ENCODE data around the gene FASTKD2.

FASTKD2 gene

DNA sequence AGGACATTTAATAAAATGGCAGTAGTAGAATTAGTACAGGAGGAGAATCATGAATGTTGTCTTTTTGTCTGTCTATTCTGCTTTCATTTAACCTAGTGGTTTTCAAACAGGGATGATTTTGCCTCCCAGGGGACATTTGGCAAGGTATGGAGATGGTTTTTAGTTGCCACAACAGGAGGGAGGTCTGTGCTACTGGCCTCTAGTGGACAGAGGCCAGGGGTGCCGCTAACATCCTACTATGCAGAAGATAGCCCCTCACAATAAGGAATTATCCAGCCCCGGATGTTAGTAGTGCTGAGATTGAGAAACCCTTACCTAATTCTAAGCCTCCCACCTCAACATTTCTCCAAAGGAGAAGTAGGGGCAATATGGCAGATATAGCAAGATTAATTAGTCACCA lies 18.3 kb downstream of the FASTKD2 start:
- H3K4me1 ChIP-seq (ENCODE audit: control insufficient read depth, insufficient read depth, low read length): no peaks in the 10 kb centered on the region
- TF ChIP-seq, protein P1, sequence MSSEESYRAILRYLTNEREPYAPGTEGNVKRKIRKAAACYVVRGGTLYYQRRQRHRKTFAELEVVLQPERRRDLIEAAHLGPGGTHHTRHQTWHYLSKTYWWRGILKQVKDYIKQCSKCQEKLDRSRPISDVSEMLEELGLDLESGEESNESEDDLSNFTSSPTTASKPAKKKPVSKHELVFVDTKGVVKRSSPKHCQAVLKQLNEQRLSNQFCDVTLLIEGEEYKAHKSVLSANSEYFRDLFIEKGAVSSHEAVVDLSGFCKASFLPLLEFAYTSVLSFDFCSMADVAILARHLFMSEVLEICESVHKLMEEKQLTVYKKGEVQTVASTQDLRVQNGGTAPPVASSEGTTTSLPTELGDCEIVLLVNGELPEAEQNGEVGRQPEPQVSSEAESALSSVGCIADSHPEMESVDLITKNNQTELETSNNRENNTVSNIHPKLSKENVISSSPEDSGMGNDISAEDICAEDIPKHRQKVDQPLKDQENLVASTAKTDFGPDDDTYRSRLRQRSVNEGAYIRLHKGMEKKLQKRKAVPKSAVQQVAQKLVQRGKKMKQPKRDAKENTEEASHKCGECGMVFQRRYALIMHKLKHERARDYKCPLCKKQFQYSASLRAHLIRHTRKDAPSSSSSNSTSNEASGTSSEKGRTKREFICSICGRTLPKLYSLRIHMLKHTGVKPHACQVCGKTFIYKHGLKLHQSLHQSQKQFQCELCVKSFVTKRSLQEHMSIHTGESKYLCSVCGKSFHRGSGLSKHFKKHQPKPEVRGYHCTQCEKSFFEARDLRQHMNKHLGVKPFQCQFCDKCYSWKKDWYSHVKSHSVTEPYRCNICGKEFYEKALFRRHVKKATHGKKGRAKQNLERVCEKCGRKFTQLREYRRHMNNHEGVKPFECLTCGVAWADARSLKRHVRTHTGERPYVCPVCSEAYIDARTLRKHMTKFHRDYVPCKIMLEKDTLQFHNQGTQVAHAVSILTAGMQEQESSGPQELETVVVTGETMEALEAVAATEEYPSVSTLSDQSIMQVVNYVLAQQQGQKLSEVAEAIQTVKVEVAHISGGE (tag by site-specific recombination; conservative IDR thresholded peaks at IDR 0.05; ENCODE audit: low read depth): no peak
- no peak for TF ChIP-seq ZNF202 (tag by site-specific recombination; IDR thresholded peaks at IDR 0.05; ENCODE audit: borderline replicate concordance)
- TF ChIP-seq ZNF175 (tag by site-specific recombination; IDR thresholded peaks at IDR 0.05): no peak
- TF ChIP-seq ZNF341 (tag by site-specific recombination; IDR thresholded peaks at IDR 0.05; ENCODE audit: low read depth): no peak
- no peaks in the 10 kb centered on the region for H3K9me3 ChIP-seq (ENCODE audit: control insufficient read depth, insufficient read depth, low read depth, low read length)
- ChIA-PET CTCF (interaction anchor here (0.7 to 3.2 kb wide), 6 partner anchors 12 to 390 kb away, joined by 3 to 15 read pairs (median 4); no protein-coding TSS in a partner anchor), POLR2A (no interaction called here)
- no peak overlapping the region for H3K27ac ChIP-seq (ENCODE audit: extremely low read depth, low read depth, low read length)
- peaks cover 23 to 89% of the 10 kb centered on the region in 2 experiments for H3K36me3 ChIP-seq (ENCODE audit: control insufficient read depth in 2 of 2, insufficient read depth in 1 of 2, low read length in 2 of 2)
- no peak overlapping the region for H3K4me3 ChIP-seq (ENCODE audit: low read depth, low read length)

DNA sequence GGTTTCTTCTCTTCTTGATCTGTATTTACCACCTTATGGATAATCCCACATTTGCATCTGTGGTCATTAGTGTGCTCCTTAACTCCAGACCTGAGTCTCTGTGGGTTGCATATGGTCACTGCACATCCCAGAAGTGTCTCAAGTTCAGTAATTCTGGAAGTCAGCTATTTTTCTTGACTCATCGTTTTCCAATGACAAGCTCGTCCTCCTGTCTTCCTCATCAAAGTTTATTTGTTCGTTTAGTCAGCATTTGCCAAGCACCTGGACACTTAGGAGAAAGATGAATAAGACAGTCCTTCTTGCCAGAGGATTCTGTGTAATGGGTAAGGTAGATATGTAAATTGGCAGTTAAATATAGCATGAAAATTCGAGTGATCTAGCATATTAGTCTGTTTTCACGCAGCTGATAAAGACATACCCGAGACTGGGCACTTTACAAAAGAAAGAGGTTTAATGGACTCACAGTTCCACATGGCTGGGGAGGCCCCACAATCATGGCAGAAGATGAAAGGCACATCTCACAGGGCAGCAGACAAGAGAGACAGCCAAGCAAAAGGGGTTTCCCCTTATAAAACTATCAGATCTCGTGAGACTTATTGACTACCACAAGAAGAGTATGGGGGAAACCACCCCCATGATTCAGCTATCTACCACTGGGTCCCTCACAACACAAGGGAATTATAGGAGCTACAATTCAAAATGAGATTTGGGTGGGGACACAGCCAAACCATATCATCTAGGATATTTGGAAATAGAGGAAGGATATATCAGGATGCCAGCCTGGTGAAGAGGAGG lies 19.4 kb downstream of the FASTKD2 start:
- no peak overlapping the region for H3K4me3 ChIP-seq (ENCODE audit: low read depth, low read length)
- CTCF ChIA-PET: interaction anchor here (0.8 to 1.5 kb wide), 5 partner anchors 9 to 228 kb away, joined by 3 to 5 read pairs (median 4); no protein-coding TSS in a partner anchor
- no peak overlapping the region for H3K27ac ChIP-seq (ENCODE audit: extremely low read depth, low read depth, low read length)
- no peaks in the 10 kb centered on the region for H3K4me1 ChIP-seq (ENCODE audit: control insufficient read depth, insufficient read depth, low read length)
- POLR2A ChIA-PET: no interaction called here
- peaks cover 23 to 89% of the 10 kb centered on the region in 2 experiments for H3K36me3 ChIP-seq (ENCODE audit: control insufficient read depth in 2 of 2, insufficient read depth in 1 of 2, low read length in 2 of 2)
- TF ChIP-seq TRIM28 (IDR thresholded peaks at IDR 0.05; ENCODE audit: borderline replicate concordance, low read length) (no peak), ZNF837 (tag by site-specific recombination; IDR thresholded peaks at IDR 0.05) (no peak), ZNF600 (tag by site-specific recombination; IDR thresholded peaks at IDR 0.05) (no peak), ZNF248 (tag by site-specific recombination; IDR thresholded peaks at IDR 0.05) (no peak), ZNF596 (tag by site-specific recombination; IDR thresholded peaks at IDR 0.05) (no peak)
- TF ChIP-seq, protein P2, sequence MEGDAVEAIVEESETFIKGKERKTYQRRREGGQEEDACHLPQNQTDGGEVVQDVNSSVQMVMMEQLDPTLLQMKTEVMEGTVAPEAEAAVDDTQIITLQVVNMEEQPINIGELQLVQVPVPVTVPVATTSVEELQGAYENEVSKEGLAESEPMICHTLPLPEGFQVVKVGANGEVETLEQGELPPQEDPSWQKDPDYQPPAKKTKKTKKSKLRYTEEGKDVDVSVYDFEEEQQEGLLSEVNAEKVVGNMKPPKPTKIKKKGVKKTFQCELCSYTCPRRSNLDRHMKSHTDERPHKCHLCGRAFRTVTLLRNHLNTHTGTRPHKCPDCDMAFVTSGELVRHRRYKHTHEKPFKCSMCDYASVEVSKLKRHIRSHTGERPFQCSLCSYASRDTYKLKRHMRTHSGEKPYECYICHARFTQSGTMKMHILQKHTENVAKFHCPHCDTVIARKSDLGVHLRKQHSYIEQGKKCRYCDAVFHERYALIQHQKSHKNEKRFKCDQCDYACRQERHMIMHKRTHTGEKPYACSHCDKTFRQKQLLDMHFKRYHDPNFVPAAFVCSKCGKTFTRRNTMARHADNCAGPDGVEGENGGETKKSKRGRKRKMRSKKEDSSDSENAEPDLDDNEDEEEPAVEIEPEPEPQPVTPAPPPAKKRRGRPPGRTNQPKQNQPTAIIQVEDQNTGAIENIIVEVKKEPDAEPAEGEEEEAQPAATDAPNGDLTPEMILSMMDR (tag by site-specific recombination; IDR thresholded peaks at IDR 0.05): no peak
- TF ChIP-seq, protein P3, sequence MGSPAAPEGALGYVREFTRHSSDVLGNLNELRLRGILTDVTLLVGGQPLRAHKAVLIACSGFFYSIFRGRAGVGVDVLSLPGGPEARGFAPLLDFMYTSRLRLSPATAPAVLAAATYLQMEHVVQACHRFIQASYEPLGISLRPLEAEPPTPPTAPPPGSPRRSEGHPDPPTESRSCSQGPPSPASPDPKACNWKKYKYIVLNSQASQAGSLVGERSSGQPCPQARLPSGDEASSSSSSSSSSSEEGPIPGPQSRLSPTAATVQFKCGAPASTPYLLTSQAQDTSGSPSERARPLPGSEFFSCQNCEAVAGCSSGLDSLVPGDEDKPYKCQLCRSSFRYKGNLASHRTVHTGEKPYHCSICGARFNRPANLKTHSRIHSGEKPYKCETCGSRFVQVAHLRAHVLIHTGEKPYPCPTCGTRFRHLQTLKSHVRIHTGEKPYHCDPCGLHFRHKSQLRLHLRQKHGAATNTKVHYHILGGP (tag by site-specific recombination; IDR thresholded peaks at IDR 0.05): no peak
- no peaks in the 10 kb centered on the region for H3K9me3 ChIP-seq (ENCODE audit: control insufficient read depth, insufficient read depth, low read depth, low read length)

DNA sequence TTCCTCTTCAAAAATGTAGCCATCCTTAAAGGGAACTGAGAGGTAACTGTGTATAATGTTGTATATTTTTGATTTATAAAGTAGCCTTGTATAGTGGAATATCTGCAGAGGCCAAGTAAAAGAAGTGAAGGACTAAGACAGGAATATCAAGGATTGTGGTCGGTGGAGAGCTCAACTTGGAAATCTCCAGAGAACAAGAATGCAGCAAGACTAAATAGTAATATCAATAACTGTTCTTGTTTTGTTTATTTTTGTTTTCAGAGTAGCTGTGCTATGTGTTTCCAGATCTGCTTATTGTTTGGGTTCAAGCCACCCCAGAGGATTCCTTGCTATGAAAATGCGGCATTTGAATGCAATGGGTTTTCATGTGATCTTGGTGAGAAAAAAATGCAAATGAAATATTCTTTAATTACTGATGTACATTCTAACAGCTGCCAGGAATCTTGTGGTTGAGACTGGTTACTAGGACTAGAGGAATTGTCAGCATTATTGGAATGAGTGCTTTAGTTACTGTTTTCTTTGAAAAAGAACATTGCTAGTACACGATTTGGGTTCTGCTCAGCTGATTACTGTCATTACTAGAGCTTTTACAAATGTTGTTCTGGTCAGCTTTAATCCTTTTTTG lies 25.0 kb downstream of the FASTKD2 start:
- Histone ChIP-seq H3K9me3 (ENCODE audit: control insufficient read depth, insufficient read depth, low read depth, low read length) (no peaks in the 10 kb centered on the region), H3K4me1 (ENCODE audit: control insufficient read depth, insufficient read depth, low read length) (no peaks in the 10 kb centered on the region), H3K4me3 (ENCODE audit: low read depth, low read length) (no peak overlapping the region), H3K36me3 (ENCODE audit: control insufficient read depth in 2 of 2, insufficient read depth in 1 of 2, low read length in 2 of 2) (peaks cover 31 to 81% of the 10 kb centered on the region in 2 experiments), H3K27ac (ENCODE audit: extremely low read depth, low read depth, low read length) (no peak overlapping the region)
- CTCF ChIA-PET: interaction anchor here (1.0 to 2.6 kb wide), 2 partner anchors 8 to 16 kb away, joined by 3 to 21 read pairs; no protein-coding TSS in a partner anchor
- POLR2A ChIA-PET: no interaction called here
- TF ChIP-seq ZBTB20 (tag by site-specific recombination; IDR thresholded peaks at IDR 0.05): no peak
- TF ChIP-seq, protein P4, sequence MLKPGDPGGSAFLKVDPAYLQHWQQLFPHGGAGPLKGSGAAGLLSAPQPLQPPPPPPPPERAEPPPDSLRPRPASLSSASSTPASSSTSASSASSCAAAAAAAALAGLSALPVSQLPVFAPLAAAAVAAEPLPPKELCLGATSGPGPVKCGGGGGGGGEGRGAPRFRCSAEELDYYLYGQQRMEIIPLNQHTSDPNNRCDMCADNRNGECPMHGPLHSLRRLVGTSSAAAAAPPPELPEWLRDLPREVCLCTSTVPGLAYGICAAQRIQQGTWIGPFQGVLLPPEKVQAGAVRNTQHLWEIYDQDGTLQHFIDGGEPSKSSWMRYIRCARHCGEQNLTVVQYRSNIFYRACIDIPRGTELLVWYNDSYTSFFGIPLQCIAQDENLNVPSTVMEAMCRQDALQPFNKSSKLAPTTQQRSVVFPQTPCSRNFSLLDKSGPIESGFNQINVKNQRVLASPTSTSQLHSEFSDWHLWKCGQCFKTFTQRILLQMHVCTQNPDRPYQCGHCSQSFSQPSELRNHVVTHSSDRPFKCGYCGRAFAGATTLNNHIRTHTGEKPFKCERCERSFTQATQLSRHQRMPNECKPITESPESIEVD (tag by site-specific recombination; IDR thresholded peaks at IDR 0.05): no peak
- TF ChIP-seq, protein P5, sequence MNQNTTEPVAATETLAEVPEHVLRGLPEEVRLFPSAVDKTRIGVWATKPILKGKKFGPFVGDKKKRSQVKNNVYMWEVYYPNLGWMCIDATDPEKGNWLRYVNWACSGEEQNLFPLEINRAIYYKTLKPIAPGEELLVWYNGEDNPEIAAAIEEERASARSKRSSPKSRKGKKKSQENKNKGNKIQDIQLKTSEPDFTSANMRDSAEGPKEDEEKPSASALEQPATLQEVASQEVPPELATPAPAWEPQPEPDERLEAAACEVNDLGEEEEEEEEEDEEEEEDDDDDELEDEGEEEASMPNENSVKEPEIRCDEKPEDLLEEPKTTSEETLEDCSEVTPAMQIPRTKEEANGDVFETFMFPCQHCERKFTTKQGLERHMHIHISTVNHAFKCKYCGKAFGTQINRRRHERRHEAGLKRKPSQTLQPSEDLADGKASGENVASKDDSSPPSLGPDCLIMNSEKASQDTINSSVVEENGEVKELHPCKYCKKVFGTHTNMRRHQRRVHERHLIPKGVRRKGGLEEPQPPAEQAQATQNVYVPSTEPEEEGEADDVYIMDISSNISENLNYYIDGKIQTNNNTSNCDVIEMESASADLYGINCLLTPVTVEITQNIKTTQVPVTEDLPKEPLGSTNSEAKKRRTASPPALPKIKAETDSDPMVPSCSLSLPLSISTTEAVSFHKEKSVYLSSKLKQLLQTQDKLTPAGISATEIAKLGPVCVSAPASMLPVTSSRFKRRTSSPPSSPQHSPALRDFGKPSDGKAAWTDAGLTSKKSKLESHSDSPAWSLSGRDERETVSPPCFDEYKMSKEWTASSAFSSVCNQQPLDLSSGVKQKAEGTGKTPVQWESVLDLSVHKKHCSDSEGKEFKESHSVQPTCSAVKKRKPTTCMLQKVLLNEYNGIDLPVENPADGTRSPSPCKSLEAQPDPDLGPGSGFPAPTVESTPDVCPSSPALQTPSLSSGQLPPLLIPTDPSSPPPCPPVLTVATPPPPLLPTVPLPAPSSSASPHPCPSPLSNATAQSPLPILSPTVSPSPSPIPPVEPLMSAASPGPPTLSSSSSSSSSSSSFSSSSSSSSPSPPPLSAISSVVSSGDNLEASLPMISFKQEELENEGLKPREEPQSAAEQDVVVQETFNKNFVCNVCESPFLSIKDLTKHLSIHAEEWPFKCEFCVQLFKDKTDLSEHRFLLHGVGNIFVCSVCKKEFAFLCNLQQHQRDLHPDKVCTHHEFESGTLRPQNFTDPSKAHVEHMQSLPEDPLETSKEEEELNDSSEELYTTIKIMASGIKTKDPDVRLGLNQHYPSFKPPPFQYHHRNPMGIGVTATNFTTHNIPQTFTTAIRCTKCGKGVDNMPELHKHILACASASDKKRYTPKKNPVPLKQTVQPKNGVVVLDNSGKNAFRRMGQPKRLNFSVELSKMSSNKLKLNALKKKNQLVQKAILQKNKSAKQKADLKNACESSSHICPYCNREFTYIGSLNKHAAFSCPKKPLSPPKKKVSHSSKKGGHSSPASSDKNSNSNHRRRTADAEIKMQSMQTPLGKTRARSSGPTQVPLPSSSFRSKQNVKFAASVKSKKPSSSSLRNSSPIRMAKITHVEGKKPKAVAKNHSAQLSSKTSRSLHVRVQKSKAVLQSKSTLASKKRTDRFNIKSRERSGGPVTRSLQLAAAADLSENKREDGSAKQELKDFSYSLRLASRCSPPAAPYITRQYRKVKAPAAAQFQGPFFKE (tag by site-specific recombination; IDR thresholded peaks at IDR 0.05; ENCODE audit: borderline replicate concordance): no peak
